T-helper 17 cell (primary cell): ENCODE data around the gene CFAP97. TPM values are rescaled to one million over a fixed set of nuclear protein-coding genes. Genes with fewer than 3 reads are reported as not detected.
"Not testable (repeated sequence)": the region's sequence is repeated elsewhere in the genome, so short reads cannot be mapped to it uniquely, and the experiment has no call there.

Experiments used
- ATAC-seq: fragments of 150-1000 bp; cut with Tn5 transposase; 2 replicates; pipeline ENCODE4 v1.10.0; 2021; ENCODE audit warnings: mild to moderate bottlenecking, moderate library complexity
- DNase-seq, 3 donors: peaks; one replicate each; pipeline versions ENCODE4 v3.0.0 to v3.0.0-alpha.2; 2020 to 2021
- H3K9me3 ChIP-seq: one replicate; pipeline ENCODE4 v1.7.0; 2013; ENCODE audit warnings: low read length, mild to moderate bottlenecking; ENCODE audit not compliant: control insufficient read depth, poor library complexity, severe bottlenecking
- H3K27ac Mint-ChIP-seq: one replicate; pipeline ENCODE4 v1.8.0; 2022; ENCODE audit warnings: mild to moderate bottlenecking, moderate library complexity, mixed read lengths
- H3K27me3 Mint-ChIP-seq: one replicate; pipeline ENCODE4 v1.8.0; 2022; ENCODE audit warnings: mixed read lengths
- H3K36me3 Mint-ChIP-seq: one replicate; pipeline ENCODE4 v1.8.0; 2022; ENCODE audit warnings: low read depth, mixed read lengths
- H3K4me1 Mint-ChIP-seq: one replicate; pipeline ENCODE4 v1.8.0; 2022; ENCODE audit warnings: mild to moderate bottlenecking, mixed read lengths
- H3K4me3 Mint-ChIP-seq: one replicate; pipeline ENCODE4 v1.8.0; 2022; ENCODE audit warnings: mild to moderate bottlenecking, moderate library complexity, mixed read lengths
- total RNA-seq, 4 donors: library from RNA in 2 of 4; stranded (reverse) in 2 of 4; gene quantifications; one replicate each; pipeline ENCODE4 v1.2.3 and lab custom pipeline; 2022 to 2026

The CFAP97 gene
- total RNA-seq, 2 donors from 2014 or later = 41.9 to 50.0 TPM

- Mint-ChIP-seq H3K27ac (peak overlapping the region; percentile 65), H3K4me1 (peaks cover 37% of the 10 kb centered on the region), H3K4me3 (no peak overlapping the region), H3K36me3 (no peaks in the 10 kb centered on the region), H3K27me3 (no peaks in the 10 kb centered on the region)
- H3K9me3 ChIP-seq = no peaks in the 10 kb centered on the region
- ATAC-seq (no peak), DNase-seq (no peak)
Measured at GRCh38 chr4:185215261-185215660, 11.5 kb upstream of the CFAP97 start.

GRCh38 chr4:185213877-185214276 lies 10.1 kb upstream of the CFAP97 start:
- peaks cover 35% of the 10 kb centered on the region for H3K4me1 Mint-ChIP-seq
- H3K27ac Mint-ChIP-seq = no peak overlapping the region

GRCh38 chr4:185212581-185212980 lies 8.8 kb upstream of the CFAP97 start:
- Mint-ChIP-seq H3K4me1 (peaks cover 35% of the 10 kb centered on the region), H3K36me3 (no peaks in the 10 kb centered on the region)

More at GRCh38 chr4:185213877-185214276, 10.1 kb upstream of the CFAP97 start:
- H3K9me3 ChIP-seq = no peaks in the 10 kb centered on the region
- Mint-ChIP-seq H3K4me3 (peak overlapping the region; percentile 9), H3K27me3 (no peaks in the 10 kb centered on the region), H3K36me3 (no peaks in the 10 kb centered on the region)
- no peak for DNase-seq
- no peak for ATAC-seq

GRCh38 chr4:185211641-185212040 lies 7.8 kb upstream of the CFAP97 start:
- ATAC-seq = no peak
- no peaks in the 10 kb centered on the region for H3K9me3 ChIP-seq
- Mint-ChIP-seq H3K27ac (peak overlapping the region; percentile 82), H3K4me1 (peaks cover 31% of the 10 kb centered on the region), H3K4me3 (peak overlapping the region; percentile 88), H3K27me3 (no peaks in the 10 kb centered on the region), H3K36me3 (no peaks in the 10 kb centered on the region)
- no peak for DNase-seq

More at GRCh38 chr4:185212581-185212980, 8.8 kb upstream of the CFAP97 start:
- Mint-ChIP-seq H3K4me3 (no peak overlapping the region), H3K27ac (no peak overlapping the region), H3K27me3 (no peaks in the 10 kb centered on the region)
- DNase-seq (no peak), ATAC-seq (no peak)
- no peaks in the 10 kb centered on the region for H3K9me3 ChIP-seq

GRCh38 chr4:185211035-185211434 lies 7.2 kb upstream of the CFAP97 start:
- H3K9me3 ChIP-seq = no peaks in the 10 kb centered on the region
- Mint-ChIP-seq H3K27ac (peak overlapping the region; percentile 82), H3K27me3 (no peaks in the 10 kb centered on the region), H3K4me3 (peak overlapping the region; percentile 88), H3K36me3 (no peaks in the 10 kb centered on the region), H3K4me1 (peaks cover 29% of the 10 kb centered on the region)
- ATAC-seq = no peak
- DNase-seq = no peak

GRCh38 chr4:185210102-185210981 lies 6.5 kb upstream of the CFAP97 start:
- H3K4me3 Mint-ChIP-seq = peak overlapping the region; percentile 88
- no peaks in the 10 kb centered on the region for H3K27me3 Mint-ChIP-seq
- H3K4me1 Mint-ChIP-seq = peaks cover 29% of the 10 kb centered on the region
- DNase-seq (peak; percentile 26 to 38 (median 30)), ATAC-seq (peak; percentile 38)
- H3K36me3 Mint-ChIP-seq = no peaks in the 10 kb centered on the region
- peak overlapping the region; percentile 82 for H3K27ac Mint-ChIP-seq
- H3K9me3 ChIP-seq = no peaks in the 10 kb centered on the region

- not testable (repeated sequence) for ATAC-seq, DNase-seq, H3K9me3 ChIP-seq, H3K27ac Mint-ChIP-seq, H3K27me3 Mint-ChIP-seq, H3K4me3 Mint-ChIP-seq, H3K36me3 Mint-ChIP-seq
- H3K4me1 Mint-ChIP-seq = peaks cover 35% of the 10 kb centered on the region
Measured at GRCh38 chr4:185209852-185210101, 6.0 kb upstream of the CFAP97 start.

GRCh38 chr4:185209031-185209851 lies 5.4 kb upstream of the CFAP97 start, which contains the start of gene SNX25:
Gene SNX25, plus strand, starts transcription at chr4:185209598. Its CDS starts 229 bp downstream, at chr4:185209827.
- DNase-seq (peak; percentile 79 to 88 (median 85)), ATAC-seq (peak; percentile 93)
- Mint-ChIP-seq H3K4me3 (peak within 1 kb of the TSS; percentile 95), H3K36me3 (no peaks in the 10 kb centered on the region), H3K27ac (peak within 1 kb of the TSS; percentile 82), H3K4me1 (peaks cover 40% of the 10 kb centered on the region), H3K27me3 (no peaks in the 10 kb centered on the region)
- no peaks in the 10 kb centered on the region for H3K9me3 ChIP-seq

GRCh38 chr4:185207466-185207865 lies 3.7 kb upstream of the CFAP97 start:
- Mint-ChIP-seq H3K27ac (no peak overlapping the region), H3K27me3 (no peaks in the 10 kb centered on the region), H3K4me3 (no peak overlapping the region), H3K4me1 (peaks cover 42% of the 10 kb centered on the region), H3K36me3 (no peaks in the 10 kb centered on the region)
- no peaks in the 10 kb centered on the region for H3K9me3 ChIP-seq
- DNase-seq (no peak), ATAC-seq (no peak)

- peaks cover 36% of the 10 kb centered on the region for H3K4me1 Mint-ChIP-seq
- no peaks in the 10 kb centered on the region for H3K36me3 Mint-ChIP-seq
- no peak overlapping the region for H3K4me3 Mint-ChIP-seq
- H3K27me3 Mint-ChIP-seq = no peaks in the 10 kb centered on the region
- H3K9me3 ChIP-seq = no peaks in the 10 kb centered on the region
- DNase-seq (no peak), ATAC-seq (no peak)
- peak overlapping the region; percentile 99 for H3K27ac Mint-ChIP-seq
Measured at GRCh38 chr4:185205697-185206342, 2.0 kb upstream of the CFAP97 start.

- not testable (repeated sequence) for H3K27me3 Mint-ChIP-seq, H3K9me3 ChIP-seq, ATAC-seq, DNase-seq, H3K36me3 Mint-ChIP-seq
- Mint-ChIP-seq H3K4me1 (peaks cover 41% of the 10 kb centered on the region), H3K4me3 (peak overlapping the region; percentile 97), H3K27ac (peak overlapping the region; percentile 99)
Measured at GRCh38 chr4:185205073-185205472, 1.3 kb upstream of the CFAP97 start.

GRCh38 chr4:185204238-185204910 lies 574 bp upstream of the CFAP97 start:
- H3K27me3 Mint-ChIP-seq = no peaks in the 10 kb centered on the region
- peaks cover 47% of the 10 kb centered on the region for H3K4me1 Mint-ChIP-seq
- H3K4me3 Mint-ChIP-seq = peak overlapping the region; percentile 97
- H3K27ac Mint-ChIP-seq = peak overlapping the region; percentile 99
- H3K36me3 Mint-ChIP-seq = no peaks in the 10 kb centered on the region
- DNase-seq (no peak), ATAC-seq (no peak)
- H3K9me3 ChIP-seq = no peaks in the 10 kb centered on the region
